B cell (primary cell): Measurements from ENCODE around the gene TMEM120B. TPM values are rescaled to one million over a fixed set of nuclear protein-coding genes. Genes with fewer than 3 reads are reported as not detected.

Source experiments
- ATAC-seq: fragments of 200-7000 bp; cut with Tn5 transposase; one replicate; pipeline ENCODE4 v1.10.0; 2021; ENCODE audit warnings: low read depth, mild to moderate bottlenecking, moderate number of reproducible peaks, moderate library complexity
- CTCF ChIA-PET: fragments of 350-600 bp; sonication (Branson Sonifier 250); formaldehyde crosslinking; loops from one replicate; lab custom pipeline; 2021; ENCODE audit warnings: antibody characterized with exemption, inconsistent platforms; lab: Charles Lee
- POLR2A ChIA-PET: fragments of 350-600 bp; sonication (Branson Sonifier 250); formaldehyde crosslinking; loops from one replicate; lab custom pipeline; 2021; ENCODE audit warnings: antibody characterized with exemption; lab: Charles Lee
- DNase-seq: peaks from one replicate; pipeline ENCODE4 v3.0.0; 2013
- H2AFZ ChIP-seq: 2 replicates; pipeline ENCODE4 v1.6.1; 2012; ENCODE audit warnings: mild to moderate bottlenecking, low read depth, low read length; ENCODE audit not compliant: insufficient read depth, poor library complexity, severe bottlenecking
- H3K27ac ChIP-seq, 2 donors: 1 replicate in 1 of 2; 2 replicates in 1 of 2; pipeline ENCODE4 v1.5.1; 2012 to 2013; ENCODE audit warnings: low read length in 2 of 2, mild to moderate bottlenecking in 2 of 2, moderate library complexity in 1 of 2
- H3K27me3 ChIP-seq, 4 experiments: fragments of 200-600 bp in 1 of 4; sonication (generic) in 1 of 4; replicated peaks in 1 of 4; 1 replicate in 2 of 4; 2 replicates in 2 of 4; pipeline versions ENCODE4 v1.6.1 to v1.7.0; 2013 to 2016; ENCODE audit warnings: low read length in 3 of 4, mild to moderate bottlenecking in 2 of 4, mixed read lengths in 1 of 4, moderate library complexity in 1 of 4; ENCODE audit not compliant: insufficient read depth in 4 of 4, control insufficient read depth in 3 of 4; ENCODE audit errors: control extremely low read depth in 1 of 4
- H3K36me3 ChIP-seq, 2 experiments: replicated peaks in 1 of 2; 1 replicate in 1 of 2; 2 replicates in 1 of 2; pipeline versions ENCODE4 v1.6.1 to v1.7.1; 2013; ENCODE audit warnings: low read length in 1 of 2; ENCODE audit not compliant: insufficient read depth in 2 of 2, control insufficient read depth in 1 of 2; ENCODE audit errors: control extremely low read depth in 1 of 2, extremely low read depth in 1 of 2
- H3K4me1 ChIP-seq, 2 donors: fragments of 200-600 bp in 1 of 2; sonication (generic) in 1 of 2; 1 replicate in 1 of 2; 2 replicates in 1 of 2; pipeline versions ENCODE4 v1.5.1 to v1.6.1; 2013 to 2017; ENCODE audit warnings: low read length in 2 of 2; ENCODE audit not compliant: control insufficient read depth in 2 of 2, insufficient read depth in 2 of 2
- H3K4me2 ChIP-seq: replicated peaks from 2 replicates; pipeline ENCODE3; 2012; ENCODE audit warnings: mild to moderate bottlenecking, low read depth, low read length; ENCODE audit not compliant: poor library complexity, severe bottlenecking
- H3K4me3 ChIP-seq, 5 experiments: fragments of 200-600 bp in 1 of 5; sonication (generic) in 1 of 5; 1 replicate in 3 of 5; 2 replicates in 2 of 5; pipeline versions ENCODE4 v1.5.1 to v1.7.0; 2011 to 2016; ENCODE audit warnings: low read length in 4 of 5, mild to moderate bottlenecking in 4 of 5, low read depth in 2 of 5, control low read depth in 1 of 5, moderate library complexity in 1 of 5; ENCODE audit not compliant: insufficient read depth in 1 of 5; ENCODE audit errors: control extremely low read depth in 1 of 5, extremely low read depth in 1 of 5
- H3K79me2 ChIP-seq: fragments of 200-600 bp; sonication (generic); one replicate; pipeline ENCODE4 v1.6.0; 2016; ENCODE audit warnings: low read length; ENCODE audit not compliant: control insufficient read depth, insufficient read depth
- H3K9ac ChIP-seq: fragments of 200-600 bp; sonication (generic); 2 replicates; pipeline ENCODE4 v1.6.1; 2017; ENCODE audit warnings: mild to moderate bottlenecking, low read length, moderate library complexity
- H3K9me3 ChIP-seq, 3 donors: one replicate each; pipeline versions ENCODE4 v1.6.1 to v1.7.1; 2013; ENCODE audit warnings: low read length in 2 of 3; ENCODE audit not compliant: control insufficient read depth in 2 of 3, insufficient read depth in 1 of 3; ENCODE audit errors: control extremely low read depth in 1 of 3
- H4K20me1 ChIP-seq: 2 replicates; pipeline ENCODE4 v1.6.0; 2012; ENCODE audit warnings: mild to moderate bottlenecking, low read length; ENCODE audit not compliant: insufficient read depth, control insufficient read depth, poor library complexity, severe bottlenecking
- H3K27ac Mint-ChIP-seq: one replicate; pipeline ENCODE4 v1.8.0; 2021; ENCODE audit warnings: mixed read lengths
- H3K27me3 Mint-ChIP-seq: one replicate; pipeline ENCODE4 v1.8.0; 2021; ENCODE audit warnings: mixed read lengths
- H3K4me1 Mint-ChIP-seq: one replicate; pipeline ENCODE4 v1.8.0; 2021; ENCODE audit warnings: mixed read lengths
- H3K4me3 Mint-ChIP-seq: one replicate; pipeline ENCODE4 v1.8.0; 2021; ENCODE audit warnings: mixed read lengths
- H3K9me3 Mint-ChIP-seq: one replicate; pipeline ENCODE4 v1.8.0; 2022; ENCODE audit warnings: mixed read lengths; ENCODE audit not compliant: insufficient read depth
- EZH2 ChIP-seq: IDR thresholded peaks from 2 replicates; pipeline ENCODE4 v1.6.1; 2012; ENCODE audit warnings: borderline replicate concordance, low read depth, mild to moderate bottlenecking, moderate library complexity, low read length; ENCODE audit not compliant: insufficient read depth, poor library complexity, severe bottlenecking
- WGBS: methylation state at CpG from one replicate; pipeline ENCODE4 v1.1.5; 2013; ENCODE audit warnings: missing lambda C conversion rate; ENCODE audit not compliant: insufficient coverage; 5-methylcytosine and 5-hydroxymethylcytosine counted together
- intact Hi-C: fragments of 100-400 bp; cut with micrococcal nuclease; formaldehyde crosslinking; loops from one replicate; pipeline ENCODE4 v1.10.0; 2022
- polyA plus RNA-seq: library from polyadenylated mRNA; depleted of rRNA; stranded (reverse); fragments of >200 nt; gene quantifications from 2 replicates; pipeline ENCODE4 v1.2.3, GENCODE V29; 2012
- total RNA-seq, 2 donors: library from RNA; stranded (reverse); fragments of 120-200 nt in 1 of 2; gene quantifications; 1 replicate in 1 of 2; 2 replicates in 1 of 2; pipeline versions ENCODE4 v1.2.3 to v1.2.4, GENCODE V29; 2013 to 2022
- TF ChIP-seq, protein P1 (sequence below): fragments of 200-600 bp; IDR thresholded peaks from one replicate; pipeline ENCODE4 v1.8.0; 2022; ENCODE audit warnings: antibody characterized with exemption, mild to moderate bottlenecking

TMEM120B gene
- total and polyA plus RNA-seq, 2 donors (not counting 1 experiment from before 2014, with no cell fraction given): 9.2 to 9.7 TPM

DNA sequence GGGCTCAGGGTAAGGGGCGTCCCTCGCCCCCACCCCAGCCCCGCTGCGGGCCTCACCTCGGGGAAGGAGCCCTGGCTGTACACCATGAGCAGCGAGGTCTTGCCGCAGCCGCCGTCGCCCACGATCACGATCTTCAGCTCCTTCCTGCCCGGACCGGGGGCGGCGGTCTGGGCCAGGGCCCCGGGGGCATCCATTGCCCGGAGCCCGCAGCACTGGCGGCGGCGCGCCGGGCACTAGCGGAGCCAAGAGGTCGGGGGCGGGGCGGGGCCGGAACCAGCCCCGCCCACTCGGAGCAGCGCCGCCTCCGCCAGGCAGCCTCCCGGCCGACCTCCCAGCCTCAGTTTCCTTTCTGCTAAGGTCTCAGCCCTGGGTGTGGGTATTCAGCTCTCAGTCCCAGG is 80.9 kb downstream of the TMEM120B start, which contains the start of gene RHOF:
Gene RHOF (minus strand): TSS at position 249 of the 398 bp plus-strand sequence. CDS start 55 bp downstream, at position 194.
- Mint-ChIP-seq H3K27me3 (no peaks in the 10 kb centered on the region), H3K27ac (peak within 1 kb of the TSS; percentile 98), H3K9me3 (no peaks in the 10 kb centered on the region), H3K4me1 (peaks cover 65% of the 10 kb centered on the region), H3K4me3 (peak within 1 kb of the TSS; percentile 88)
- H3K27me3 ChIP-seq: no peaks in the 10 kb centered on the region
- H3K4me2 ChIP-seq: peak within 1 kb of the TSS; percentile 99
- CTCF ChIA-PET: interaction anchor here (0.7 to 33.5 kb wide), 26 partner anchors 6 to 329 kb away, joined by 3 to 1947 read pairs (median 6); partner anchors contain the start of genes PSMD9, RHOF, SETD1B and TMEM120B
- no peak for TF ChIP-seq EZH2
- TF ChIP-seq, protein P1, sequence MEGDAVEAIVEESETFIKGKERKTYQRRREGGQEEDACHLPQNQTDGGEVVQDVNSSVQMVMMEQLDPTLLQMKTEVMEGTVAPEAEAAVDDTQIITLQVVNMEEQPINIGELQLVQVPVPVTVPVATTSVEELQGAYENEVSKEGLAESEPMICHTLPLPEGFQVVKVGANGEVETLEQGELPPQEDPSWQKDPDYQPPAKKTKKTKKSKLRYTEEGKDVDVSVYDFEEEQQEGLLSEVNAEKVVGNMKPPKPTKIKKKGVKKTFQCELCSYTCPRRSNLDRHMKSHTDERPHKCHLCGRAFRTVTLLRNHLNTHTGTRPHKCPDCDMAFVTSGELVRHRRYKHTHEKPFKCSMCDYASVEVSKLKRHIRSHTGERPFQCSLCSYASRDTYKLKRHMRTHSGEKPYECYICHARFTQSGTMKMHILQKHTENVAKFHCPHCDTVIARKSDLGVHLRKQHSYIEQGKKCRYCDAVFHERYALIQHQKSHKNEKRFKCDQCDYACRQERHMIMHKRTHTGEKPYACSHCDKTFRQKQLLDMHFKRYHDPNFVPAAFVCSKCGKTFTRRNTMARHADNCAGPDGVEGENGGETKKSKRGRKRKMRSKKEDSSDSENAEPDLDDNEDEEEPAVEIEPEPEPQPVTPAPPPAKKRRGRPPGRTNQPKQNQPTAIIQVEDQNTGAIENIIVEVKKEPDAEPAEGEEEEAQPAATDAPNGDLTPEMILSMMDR: no peak
- H3K9ac ChIP-seq: peak within 1 kb of the TSS; percentile 95
- ATAC-seq: peak; percentile 11
- peak within 1 kb of the TSS; percentile 54 to 97 (median 92) for H3K4me3 ChIP-seq
- POLR2A ChIA-PET: interaction anchor here (0.6 to 8.5 kb wide), 7 partner anchors 12 to 100 kb away, joined by 3 to 267 read pairs (median 5); partner anchors contain the start of genes SETD1B and TMEM120B
- H2AFZ ChIP-seq: peak within 1 kb of the TSS; percentile 75
- H4K20me1 ChIP-seq: peaks cover 32% of the 10 kb centered on the region
- H3K36me3 ChIP-seq: peaks cover 2 to 20% of the 10 kb centered on the region in 2 experiments
- H3K4me1 ChIP-seq: peaks cover 50 to 72% of the 10 kb centered on the region in 2 donors
- H3K79me2 ChIP-seq: peaks cover 66% of the 10 kb centered on the region
- H3K9me3 ChIP-seq: no peaks in the 10 kb centered on the region
- WGBS: under 1% methylated on average over 36 of the region's 36 CpGs
- DNase-seq: no peak
- H3K27ac ChIP-seq: peak within 1 kb of the TSS; percentile 84 to 100
- intact Hi-C loops: loop anchor here (5.0 to 10.0 kb wide), 4 partner anchors 166 to 326 kb away; partner anchors contain the start of genes BCL7A and ORAI1
